OCI-M1 (cell line): Measurements from ENCODE around the gene DPT.

ENCODE experiments used
- DNase-seq: peaks from one replicate; lab custom pipeline; 2025; lab: John Stamatoyannopoulos, UW

Gene DPT

DNA sequence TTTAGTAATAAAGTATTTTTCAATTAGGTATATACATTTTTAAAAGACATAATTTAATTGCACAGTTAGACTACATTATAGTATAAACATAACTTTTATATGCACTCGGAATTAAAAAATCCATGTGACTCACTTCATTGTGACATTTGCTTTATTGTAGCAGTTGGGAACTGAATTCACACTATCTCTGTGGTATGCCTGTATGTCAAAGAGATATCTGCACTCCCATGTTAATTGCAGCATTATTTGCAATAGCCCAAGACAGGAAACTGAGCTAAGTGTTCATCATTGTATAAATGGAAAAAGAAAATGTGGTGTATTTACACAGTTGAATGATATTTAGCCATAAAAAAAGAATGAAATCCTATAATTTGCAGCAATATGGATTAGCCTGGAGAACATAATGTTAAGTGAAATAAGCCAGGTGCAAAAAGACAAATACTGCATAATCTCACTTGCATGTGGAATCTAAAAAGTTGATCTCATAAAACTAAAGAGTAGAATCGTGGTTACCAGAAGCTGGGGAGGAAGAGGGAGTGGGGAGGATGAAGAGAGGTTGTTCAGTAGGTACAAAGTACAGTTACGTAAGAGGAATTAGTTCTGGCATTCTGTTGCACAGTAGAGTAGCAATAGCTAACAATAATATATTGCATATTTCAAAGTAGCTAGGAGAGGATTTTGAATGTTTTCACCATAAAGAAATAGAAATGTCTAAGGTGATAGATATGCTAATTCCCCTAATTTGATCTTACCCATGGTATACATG is 64.8 kb downstream of the DPT start:
- DNase-seq = no peak

DNA sequence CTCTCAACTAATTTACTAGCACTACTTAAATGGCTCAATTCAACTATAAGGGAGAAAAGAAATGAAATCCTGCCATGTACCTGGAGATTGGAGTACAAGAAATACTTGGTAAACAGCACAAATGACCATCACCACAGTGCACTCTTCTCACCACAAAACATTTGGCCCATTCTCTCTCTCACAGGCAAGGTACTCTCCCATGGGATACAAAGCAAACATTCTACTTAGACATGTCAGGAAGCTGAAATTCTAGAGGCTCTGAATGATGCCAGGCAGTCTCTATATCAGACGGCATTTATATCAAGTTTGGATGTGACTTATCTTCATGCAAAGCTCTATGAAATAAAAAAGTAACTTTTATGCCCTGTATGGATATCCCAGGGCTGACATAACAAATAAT is 72.5 kb downstream of the DPT start:
- DNase-seq = no peak

DNA sequence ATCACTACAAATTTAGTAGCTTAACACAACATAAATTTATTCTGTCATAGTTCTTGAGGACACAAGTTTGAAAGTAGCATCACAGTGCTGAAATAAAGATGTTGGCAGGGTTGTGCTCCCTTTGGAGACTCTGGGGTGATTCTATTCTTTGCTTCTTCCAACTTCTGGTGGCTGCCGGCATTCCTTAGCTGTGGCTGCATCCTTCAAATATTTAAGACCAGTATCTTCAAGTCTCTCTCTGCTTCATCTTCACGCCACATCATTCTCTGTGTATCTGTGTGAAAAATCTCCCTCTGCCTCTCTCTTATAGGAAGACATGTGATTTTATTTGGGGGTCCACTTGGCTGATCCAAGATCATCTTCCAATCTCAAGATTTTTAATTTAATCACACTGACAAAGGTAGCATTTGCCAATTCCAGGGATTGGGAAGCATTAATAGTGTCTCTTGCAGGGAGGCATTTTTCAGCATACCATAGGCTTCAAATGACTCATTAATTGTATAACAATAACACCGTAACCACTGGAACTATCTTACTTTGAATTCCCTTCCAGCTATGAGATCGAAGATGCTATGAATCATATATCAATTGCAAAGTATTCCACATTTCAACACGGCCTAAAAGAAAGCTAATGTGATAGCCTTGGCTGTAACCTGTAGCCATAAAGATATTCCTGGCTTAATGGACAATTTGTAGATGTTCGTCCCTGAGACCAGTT is 74.6 kb downstream of the DPT start:
- DNase-seq = no peak

DNA sequence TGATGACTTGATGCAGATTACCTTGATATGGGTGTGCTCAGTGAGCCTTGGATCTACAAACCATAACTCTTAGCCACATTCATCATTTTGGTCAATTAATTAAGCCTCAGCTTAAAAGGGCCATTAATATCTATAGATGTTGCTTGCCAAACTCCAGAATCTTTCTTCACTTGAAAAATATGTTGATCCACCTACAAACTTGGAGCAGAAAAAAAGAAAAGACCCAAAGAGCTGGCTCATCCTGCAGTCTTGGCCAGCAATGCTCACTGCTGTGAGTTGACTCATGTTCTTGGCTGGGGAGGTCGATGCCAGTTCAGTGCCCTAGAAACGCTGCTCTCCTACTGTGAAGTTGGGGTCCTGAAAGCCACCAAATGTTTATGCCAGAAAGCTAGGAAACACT is 75.4 kb downstream of the DPT start:
- no peak for DNase-seq

DNA sequence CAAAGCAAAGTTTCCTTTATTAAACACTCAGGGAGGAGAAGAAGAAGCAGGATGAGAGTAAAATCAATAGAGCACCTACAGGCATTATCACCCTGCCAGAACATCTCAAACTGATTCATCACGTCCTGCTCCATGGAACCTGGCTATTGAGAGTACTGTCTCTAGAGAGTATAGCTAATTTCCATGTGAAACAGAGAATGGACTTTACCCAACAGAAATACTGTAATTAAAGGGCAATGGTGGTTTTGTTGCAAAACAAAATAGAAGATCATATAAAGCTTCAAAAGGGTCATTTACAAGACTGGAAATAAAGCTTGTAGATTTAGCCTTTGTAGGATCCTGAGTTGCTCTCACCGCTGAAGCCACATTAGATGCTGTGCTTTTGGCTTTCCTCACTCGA is 83.3 kb downstream of the DPT start:
- DNase-seq = no peak
